Hematopoietic multipotent progenitor cell treated with erythropoietin and hydrocortisone succinate and interleukin-3 and kit ligand, for 4 days (in vitro differentiated cells): Measurements from ENCODE around the gene PFKFB4.
"Not testable (repeated sequence)": the region's sequence is repeated elsewhere in the genome, so short reads cannot be mapped to it uniquely, and the experiment has no call there.

Experiments
- DNase-seq: peaks from one replicate; pipeline ENCODE4 v3.0.0-alpha.2; 2015

Gene PFKFB4

DNA sequence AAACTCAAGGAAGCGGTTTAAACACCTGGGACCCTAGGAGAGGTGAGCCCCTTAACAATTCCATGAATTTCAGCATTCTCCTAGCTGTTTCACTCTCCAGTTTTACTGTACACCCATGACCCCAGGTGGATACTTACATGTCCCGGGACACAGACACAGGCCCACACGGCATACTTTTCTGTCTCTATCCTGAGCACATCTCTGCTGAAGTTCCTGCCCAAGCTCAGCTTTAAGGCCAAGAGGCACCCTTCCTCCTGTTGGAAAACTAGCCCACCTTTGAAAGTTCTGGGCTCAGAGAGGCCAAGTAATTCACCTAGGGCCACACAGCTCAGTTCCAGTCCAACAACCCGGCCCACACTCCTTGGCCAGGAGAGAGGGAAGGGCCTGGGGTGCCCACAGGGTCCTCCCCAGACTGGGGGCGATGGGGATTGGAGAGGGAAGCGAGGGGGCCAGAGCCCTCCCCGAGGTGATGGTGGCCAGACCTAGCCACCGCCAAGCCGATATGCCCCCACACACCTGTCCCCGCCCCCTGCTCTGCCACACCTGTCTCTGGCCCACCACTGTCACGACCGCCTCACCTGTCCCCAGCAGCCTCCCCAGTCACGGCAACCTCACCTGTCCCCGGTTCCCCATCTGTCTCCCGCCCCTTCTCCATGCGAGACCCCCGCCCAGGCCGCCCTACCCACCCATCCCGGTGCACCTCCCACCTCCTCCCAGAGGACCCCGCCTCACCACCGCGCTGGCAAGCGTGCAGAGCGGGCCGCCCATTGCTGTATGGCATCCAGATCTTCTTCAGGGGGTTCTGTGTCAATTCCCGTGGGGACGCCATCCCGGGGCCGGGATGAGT lies 431 bp downstream of the PFKFB4 start:
- no peak for DNase-seq

DNA sequence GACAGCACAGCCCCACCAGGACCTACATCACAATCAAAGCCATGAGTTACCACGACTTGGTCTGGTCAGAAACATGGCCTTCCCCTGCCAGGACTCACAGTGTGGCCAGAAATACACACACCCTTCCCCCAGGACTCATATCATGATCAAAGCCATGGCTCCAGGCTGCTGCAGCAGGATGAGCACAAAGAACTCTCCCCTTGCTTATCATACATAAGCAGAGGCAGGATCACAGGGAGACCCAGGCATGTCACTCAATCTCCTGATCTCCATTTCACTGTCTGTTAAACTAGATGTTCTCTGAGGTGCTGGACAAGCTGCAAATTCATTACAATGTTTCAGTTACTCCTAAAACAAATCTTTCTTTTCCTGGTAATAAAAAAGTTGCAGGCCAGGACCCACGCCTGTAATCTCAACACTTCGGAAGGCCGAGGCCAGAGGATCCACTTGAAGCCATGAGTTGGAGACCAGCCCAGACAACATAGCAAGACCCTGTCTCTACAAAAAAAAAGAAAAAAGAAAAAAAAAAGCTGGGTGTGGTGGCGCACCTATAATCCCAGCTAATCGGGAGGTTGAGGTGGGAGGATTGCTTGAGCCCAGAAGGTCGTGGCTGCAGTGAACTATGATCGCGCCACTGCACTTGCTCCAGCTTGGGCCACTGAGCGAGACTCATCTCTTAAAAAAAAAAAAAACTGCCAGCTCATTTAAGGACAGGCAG lies 1.2 kb downstream of the PFKFB4 start:
- peak; percentile 89 for DNase-seq

DNA sequence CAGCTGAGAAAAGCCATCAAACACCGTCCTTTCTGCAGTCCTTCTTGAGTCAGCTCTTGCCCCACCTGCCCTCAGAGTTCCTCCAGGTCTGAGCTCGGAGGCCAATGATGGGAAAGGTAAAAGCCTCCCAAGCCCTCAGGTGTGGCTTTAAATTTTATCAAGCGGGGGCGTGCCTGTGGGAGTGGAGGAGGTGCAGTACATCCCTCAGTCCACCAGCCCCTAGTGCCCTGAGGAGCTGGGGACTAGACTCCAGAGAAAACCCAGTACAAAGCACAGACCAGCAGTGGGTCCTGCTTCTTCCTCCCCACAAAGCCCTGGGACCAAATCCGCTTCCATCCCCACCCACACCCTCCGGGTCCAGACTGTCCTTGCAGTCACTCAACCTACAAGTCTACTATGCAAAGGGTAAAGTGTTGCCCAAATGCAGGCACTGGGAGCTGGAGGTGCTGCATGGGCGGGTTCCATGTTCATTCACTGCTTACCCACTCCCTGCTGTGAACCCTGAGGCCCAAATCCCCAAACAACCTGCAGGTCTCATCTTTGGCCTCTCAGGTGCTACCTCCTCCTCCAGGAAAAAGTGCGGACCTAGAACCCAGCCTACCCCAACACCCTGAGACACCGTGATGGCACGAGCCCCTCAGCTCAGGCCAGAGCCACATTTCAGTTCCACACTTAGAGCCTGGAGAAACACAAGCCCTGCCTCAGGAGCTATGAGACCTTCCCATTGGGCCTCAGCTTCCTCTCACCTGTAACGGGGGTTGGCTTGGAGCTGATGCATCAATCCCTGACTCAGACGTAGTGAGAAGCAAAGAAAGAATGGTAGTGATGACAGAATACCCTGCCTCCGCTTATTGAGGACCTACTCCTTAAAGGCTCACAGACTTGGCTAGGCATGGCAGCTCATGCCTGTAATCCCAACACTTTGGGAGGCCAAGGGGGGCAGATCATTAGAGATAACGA lies 2.4 kb downstream of the PFKFB4 start:
- DNase-seq: no peak

DNA sequence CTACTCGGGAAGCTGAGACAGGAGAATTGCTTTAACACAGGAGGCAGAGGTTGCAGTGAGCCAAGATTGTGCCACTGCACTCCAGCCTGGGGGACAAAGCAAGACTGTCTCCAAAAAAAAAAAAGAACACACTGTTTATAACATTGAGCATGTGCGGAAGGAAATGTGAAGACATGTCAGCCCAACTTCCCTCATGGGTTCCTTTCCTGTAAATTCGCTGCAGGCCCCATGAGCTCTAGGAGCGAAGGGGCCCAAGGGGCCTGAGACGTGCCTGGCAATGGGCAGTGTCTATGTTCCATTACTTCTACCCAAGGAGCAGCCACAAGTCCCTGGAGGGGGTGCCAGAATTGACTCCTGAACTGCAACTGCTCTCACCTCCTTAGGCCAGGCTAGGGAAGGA lies 3.2 kb downstream of the PFKFB4 start:
- no peak for DNase-seq

DNA sequence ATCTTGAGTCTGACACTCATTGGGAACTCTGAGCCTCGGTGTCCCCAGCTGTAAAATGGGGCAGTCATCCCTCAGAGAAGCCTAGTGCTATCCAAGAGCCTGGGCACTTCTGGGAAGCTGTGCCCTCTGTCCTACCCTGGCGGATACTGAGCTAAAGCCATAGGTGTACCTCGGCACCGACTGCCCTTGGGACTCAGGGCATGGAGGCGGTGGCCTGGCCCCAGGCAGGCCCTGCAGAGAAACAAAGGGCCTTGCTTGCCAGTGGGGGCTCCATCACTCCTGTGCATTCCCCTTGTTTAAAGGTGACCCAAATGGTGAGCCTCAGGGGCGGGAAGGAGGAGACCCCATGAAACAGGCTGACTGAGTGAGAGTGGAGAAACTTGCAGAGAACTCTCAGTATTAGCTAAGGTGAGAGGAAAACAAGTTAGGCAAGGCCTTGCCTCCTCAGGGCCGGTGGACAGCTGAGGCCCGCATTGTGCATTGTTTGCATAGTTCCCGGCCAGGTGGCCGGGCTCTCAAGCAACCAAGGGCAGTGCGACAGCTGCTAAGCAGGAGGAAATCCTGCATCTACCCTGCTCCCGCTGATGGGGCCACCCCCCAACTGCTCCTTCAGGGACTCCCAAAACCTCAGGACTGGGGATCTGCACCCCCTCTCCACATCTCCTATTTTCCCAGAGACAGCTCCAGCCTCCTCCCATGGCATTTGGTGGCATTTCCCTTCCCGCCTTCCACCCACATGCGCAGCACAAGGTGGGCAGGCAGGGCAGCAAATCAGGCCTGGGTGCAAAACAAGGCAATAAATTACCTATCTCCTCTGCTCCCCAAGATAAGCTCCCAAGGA lies 4.3 kb downstream of the PFKFB4 start:
- no peak for DNase-seq

DNA sequence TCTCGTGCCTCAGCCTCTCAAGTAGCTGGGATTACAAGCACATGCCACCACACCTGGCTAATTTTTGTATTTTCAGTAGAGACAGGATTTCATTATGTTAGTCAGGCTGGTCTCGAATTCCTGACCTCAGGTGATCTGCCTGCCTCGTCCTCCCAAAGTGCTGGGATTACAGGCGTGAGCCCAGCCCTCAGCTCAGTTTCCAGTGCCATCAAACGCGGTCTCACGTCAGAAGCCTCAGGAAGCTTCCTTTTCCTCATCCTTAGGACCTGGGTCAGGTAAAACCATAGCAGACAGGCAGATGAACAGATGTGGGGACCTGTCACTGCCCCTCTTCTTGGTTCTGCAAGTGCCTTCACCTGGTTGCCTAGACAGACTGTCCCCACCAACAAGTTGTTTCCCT lies 5.0 kb downstream of the PFKFB4 start:
- not testable (repeated sequence) for DNase-seq

DNA sequence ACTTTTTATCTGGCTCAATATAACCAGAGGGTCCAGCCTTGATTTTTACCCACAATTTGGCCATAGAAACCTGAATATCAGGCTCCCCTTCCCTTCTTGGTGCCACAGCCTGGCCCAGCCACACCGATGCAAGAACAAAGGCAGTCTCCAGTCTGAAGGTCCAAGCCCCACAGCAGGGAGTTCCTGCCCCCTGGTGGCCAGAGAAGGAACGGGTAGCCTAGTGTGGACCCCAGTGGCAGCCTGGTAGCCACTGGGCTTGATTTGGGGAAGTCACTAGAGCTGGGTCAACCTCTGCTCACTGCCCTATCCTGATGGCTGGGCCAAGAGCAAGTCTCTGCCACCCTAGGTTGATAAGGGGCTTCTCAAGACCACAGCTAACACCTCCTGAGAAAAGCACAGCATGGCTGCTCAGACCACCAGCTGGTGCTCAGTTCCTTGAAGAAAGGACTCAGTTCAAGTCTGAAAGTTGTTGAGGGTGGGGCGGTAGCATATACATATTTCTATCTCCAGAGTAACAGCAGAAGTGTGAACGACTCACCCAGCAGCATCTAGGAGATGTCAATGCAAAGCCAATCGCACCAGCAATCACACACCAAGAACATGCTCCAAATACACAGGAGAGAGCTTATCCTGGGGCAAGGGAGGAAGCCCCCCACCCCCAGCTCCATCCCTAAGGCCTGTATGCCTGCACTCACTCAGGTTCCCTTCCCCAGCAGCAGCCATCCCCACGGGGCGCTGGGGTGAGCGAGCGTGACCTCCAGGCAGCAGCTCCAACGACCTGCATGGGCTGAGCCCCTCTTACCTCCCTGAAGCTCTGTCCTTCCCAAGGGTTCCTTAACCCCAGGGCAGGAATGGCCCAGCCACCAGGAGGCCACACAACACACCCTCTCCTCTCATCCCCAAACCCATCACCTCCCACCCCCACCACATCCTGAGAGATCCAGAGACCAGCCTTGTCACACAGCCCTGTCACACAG lies 7.6 kb downstream of the PFKFB4 start:
- peak; percentile 93 for DNase-seq

DNA sequence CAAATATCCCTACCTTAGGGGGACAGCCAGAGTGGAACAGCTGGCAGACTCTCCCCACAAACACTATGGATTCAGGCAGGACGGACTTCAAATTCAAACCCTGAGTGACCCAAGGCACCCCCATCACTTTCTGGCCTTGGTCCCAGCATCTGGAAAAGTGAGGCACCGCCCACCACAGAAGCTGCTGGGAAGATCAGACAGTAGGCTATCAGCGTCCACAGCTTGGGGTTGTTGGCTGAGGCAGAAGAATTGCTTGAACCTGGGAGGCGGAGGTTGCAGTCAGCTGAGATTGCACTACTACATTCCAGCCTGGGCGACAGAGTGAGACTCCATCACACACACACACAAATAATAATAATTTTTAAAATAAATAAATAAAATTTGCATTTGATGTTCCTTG lies 8.5 kb downstream of the PFKFB4 start:
- peak; percentile 46 for DNase-seq

DNA sequence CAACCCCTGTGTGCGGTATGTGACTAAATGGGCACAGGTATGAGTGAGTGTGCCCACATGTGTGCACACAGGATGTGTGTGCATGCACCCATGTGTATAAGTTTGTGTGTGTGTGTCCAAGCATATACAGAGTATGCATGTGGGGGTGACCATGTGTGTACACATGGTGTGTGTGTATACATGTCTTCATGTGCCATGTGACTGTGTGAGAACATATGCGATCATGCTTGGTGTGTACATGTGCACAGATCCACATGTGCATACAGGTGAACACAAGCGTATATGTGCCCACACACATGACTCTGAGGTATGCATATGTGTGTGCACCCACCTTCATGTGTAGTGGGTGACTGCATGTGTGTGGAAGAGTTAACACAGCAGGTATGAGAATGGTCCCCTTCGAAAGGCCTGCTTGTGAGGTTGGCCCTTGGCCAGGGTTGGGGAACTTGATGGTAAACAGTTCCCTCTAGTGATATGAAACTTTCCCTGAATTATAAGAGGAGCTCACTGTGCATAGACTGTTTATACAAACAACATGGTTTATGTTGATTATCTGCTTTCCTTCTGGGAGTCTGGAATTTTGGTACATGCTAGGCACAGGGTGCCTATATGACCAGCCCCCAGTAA lies 10.3 kb downstream of the PFKFB4 start:
- peak; percentile 46 for DNase-seq

DNA sequence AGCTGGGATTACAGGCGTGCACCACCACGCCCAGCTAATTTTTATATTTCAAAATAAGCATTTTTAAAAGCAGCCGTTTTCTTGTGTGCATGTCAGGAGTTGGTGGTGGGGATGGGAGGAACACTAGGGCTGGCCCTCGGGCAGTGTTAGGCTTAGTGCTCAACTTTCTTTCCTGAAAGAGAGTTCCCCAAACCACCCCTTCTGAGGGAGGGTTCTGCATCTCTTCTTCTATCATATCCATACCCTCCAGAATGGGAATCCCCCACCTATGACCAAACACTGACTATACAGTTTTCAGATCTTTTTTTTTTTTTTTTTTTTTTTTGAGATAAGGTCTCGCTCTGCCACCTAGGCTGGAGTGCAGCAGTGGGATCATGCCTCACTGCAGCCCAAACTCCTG lies 12.5 kb downstream of the PFKFB4 start:
- no peak for DNase-seq

DNA sequence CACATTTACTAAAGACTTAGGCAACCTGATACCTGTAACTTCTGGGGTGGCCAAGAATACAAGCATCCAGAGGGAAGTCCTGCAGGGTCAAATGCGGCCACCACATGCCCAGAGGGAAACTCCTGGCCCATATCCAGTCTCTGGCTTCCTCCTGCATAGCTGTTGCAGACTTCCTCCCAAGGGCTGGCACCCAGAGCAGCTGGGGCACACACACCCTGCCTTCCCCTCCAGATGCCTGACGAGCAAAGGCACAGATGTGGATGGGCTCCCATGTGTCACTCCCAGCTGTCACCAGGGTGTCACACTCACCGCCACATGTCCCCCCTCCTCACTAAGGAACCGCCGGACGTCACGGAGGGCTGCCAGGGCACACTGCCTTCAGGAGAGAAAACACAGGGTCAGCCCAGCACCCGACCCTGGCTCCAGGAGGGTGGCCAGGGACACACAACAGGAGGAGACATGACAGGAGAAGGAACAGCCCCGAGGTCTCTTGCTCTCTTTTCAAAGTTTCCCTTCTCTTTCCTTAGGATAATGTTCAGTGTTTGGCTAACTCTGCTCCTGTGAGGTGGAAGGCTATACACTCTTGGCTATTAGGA lies 13.2 kb downstream of the PFKFB4 start:
- DNase-seq: peak; percentile 56

DNA sequence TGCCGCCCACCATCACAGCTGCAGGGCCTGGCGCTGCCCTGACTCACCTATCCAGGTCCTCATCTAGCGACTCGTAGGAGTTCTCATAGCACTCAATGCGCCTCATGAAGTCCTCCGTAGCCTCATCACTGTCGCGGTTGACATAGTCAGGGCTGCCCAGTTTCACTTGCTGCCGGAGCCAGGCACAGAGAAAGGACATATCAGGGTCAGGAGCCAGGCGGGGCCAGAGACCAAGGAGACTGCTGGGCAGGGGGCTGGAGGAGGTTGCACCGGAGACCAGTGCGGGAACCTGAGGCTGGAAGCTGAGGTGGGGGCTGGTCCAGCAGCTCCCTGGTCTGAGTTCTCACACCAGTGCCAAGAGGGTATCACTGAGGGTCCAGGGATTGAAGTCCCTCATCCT lies 18.2 kb downstream of the PFKFB4 start:
- no peak for DNase-seq

DNA sequence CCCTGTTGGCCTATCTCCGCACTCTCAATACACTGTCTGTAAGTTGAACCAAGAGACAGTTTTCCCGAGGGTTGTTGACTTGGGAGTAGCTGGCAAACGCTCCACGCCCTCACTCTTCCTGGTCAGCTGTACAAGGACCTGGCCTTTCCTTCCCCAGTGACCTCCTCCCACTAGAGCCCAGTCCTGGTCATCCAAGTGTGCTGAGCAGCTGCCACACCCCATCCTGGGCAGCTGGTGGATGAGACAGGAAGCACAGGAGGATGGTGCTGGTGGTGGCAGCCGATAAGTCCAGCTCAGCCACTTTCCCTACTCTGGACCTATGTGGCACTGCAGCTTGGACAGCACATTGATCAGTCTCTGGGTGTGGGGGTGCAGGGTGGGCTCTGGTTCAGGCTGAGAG lies 19.8 kb downstream of the PFKFB4 start:
- DNase-seq: no peak

DNA sequence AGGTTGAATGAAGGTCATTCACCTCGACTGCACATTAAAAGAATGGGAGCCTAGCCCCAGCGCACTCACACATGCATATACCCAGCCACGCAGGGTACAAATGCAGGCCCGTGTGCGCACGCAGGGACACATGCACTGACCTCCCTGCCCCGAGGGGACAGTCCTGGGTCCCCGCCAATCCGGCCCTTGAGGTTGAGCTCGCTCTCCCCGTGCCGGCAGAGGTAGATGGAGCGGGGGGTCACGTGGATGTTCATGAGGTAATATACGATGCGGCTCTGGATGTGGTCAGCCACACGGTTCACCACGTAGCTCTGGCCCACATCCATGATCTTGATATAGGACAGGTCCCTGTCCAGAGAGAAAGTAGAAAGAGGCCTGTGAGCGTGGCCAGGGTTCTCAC lies 20.5 kb downstream of the PFKFB4 start:
- peak; percentile 50 for DNase-seq

DNA sequence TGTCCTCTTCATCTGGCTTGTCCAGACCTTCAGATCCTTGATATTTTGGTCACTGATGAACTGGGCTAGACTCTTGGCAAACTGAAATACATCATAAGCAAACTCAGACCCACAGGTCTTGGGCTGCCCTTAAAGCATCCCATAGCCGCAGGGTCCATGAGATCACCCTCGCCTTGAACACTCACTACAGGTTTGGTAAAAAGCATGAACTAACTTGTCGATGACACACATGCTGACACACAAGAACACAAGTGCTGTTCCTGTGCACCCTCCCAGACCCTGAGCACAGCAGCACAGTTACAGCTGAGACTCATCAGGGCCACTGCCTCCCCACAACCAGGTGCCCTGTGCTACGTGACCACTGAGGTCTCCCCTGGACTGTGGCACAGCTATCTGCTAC lies 21.0 kb downstream of the PFKFB4 start:
- no peak for DNase-seq

DNA sequence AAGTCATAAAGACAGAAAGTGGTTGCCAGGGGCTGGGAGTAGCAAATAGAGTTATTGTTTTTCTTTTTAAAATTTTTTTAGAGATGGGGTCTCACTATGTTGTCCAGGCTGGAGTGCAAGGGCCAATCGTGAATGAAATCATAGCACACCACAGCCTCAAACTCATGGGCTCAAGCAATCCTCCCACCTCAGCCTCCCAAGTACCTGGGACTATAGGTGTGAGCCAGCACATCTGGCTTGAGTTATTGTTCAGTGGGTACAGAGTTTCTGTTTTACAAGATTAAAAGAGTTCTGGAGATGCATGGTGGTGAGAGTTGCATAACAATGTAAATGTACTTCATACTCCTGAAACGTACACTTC lies 23.6 kb downstream of the PFKFB4 start:
- no peak for DNase-seq

DNA sequence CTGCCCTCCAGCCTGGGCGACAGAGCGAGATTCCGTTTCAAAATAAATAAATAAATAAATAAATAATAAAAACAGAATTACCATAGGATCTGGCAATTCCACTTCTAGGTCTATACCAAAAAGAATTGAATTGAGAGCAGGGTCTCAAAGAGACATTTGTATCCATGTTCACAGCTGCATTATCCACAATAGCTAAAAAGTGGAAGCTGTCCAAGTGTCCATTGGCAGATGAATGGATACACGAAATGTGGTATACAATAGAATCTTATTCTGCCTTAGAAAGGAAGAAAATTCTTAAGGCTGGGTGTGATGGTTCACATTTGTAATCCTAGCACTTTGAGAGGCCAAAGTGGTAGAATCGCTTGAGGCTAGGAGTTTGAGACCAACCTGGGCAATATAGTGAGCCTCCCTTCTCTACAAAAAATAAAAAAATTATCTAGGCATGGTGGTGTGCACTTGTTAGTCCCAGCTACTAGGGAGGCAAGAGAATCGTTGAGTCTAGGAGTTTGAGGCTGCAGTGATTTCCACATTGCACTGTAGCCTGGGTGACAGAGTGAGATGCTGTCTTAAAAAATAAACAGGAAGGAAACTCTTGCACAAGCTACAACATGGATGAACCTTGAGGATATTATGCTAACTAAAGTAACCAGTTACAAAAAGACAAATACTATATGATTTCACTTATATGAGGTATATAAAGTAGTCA lies 24.2 kb downstream of the PFKFB4 start:
- DNase-seq: no peak

DNA sequence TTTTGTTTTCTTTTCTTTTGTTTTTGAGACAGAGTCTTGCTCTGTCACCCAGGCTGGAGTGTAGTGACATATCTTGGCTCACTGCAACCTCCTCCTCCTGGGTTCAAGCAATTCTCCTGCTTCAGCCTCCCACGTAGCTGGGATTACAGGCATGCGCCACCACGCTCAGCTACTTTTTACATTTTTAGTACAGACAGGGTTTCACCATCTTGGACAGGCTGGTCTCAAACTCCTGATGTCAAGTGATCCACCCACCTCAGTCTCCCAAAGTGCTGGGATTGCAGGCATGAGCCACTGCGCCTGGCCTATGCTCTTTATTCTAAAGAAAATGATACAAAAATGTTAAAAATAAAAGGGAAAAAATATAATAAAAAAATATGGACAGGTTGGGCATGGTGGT lies 25.9 kb downstream of the PFKFB4 start:
- DNase-seq: not testable (repeated sequence)

DNA sequence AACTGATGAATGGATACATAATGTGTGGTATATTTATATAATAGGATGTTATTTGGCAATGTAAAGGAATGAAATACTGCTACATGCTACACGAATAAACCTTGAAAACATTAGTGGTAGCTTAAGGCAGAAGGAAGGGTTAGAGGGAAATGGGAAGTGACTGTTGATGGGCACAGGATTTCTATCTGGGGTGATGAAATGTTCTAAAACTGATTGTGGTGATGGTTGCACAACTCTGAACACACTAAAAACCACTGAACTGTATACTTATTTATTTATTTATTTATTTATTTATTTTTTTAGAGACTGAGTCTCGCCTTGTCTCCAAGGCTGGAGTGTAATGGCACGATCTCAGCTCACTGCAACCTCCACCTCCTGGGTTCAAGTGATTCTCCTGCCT lies 27.8 kb downstream of the PFKFB4 start:
- peak; percentile 78 for DNase-seq

DNA sequence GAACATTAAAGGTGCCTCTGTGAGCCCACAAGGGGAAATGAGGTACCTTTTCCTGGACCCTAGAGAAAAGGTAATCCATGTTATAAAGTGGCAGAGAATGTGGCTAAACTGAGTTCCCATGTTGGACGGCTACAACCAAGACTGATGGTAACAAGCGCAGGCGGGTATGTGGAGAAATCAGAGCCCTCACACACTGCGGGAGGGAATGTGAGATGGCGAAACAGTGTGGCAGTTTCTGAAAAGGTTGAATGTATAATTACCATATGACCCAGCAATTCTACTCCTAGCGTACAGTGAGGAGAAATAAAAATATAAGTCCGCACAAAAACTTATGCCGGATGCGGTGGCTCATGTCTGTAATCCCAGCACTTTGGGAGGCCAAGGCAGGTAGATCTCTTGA lies 28.6 kb downstream of the PFKFB4 start:
- peak; percentile 39 for DNase-seq
